ENCODE measurements around the gene BRAF. TPM values are rescaled to one million over a fixed set of nuclear protein-coding genes. Genes with fewer than 3 reads are reported as not detected.
"Not testable (repeated sequence)": the region's sequence is repeated elsewhere in the genome, so short reads cannot be mapped to it uniquely, and the experiment has no call there.

The BRAF gene
- total RNA-seq, 1 donor from 2014 or later: 40.9 TPM

GRCh38 chr7:140769852-140770251 lies 154.9 kb downstream of the BRAF start:
- DNase-seq: no peak
- Mint-ChIP-seq H3K27ac (ENCODE audit: unreplicated experiment) (no peak overlapping the region), H3K27me3 (ENCODE audit: unreplicated experiment) (peaks cover 2% of the 10 kb centered on the region), H3K4me1 (ENCODE audit: low read depth, unreplicated experiment) (peaks cover 3% of the 10 kb centered on the region), H3K9me3 (ENCODE audit: unreplicated experiment) (peaks cover 1% of the 10 kb centered on the region), H3K4me3 (ENCODE audit: unreplicated experiment) (no peak overlapping the region), H3K36me3 (ENCODE audit: unreplicated experiment) (no peaks in the 10 kb centered on the region)
- no peak for TF ChIP-seq CTCF (IDR thresholded peaks at IDR 0.05; ENCODE audit: partially characterized antibody, unreplicated experiment)

- no peak overlapping the region for H3K4me3 Mint-ChIP-seq (ENCODE audit: unreplicated experiment)
- no peaks in the 10 kb centered on the region for H3K27me3 Mint-ChIP-seq (ENCODE audit: unreplicated experiment)
- no peak for TF ChIP-seq CTCF (IDR thresholded peaks at IDR 0.05; ENCODE audit: partially characterized antibody, unreplicated experiment)
- no peak overlapping the region for H3K27ac Mint-ChIP-seq (ENCODE audit: unreplicated experiment)
- peaks cover 1% of the 10 kb centered on the region for H3K9me3 Mint-ChIP-seq (ENCODE audit: unreplicated experiment)
- H3K4me1 Mint-ChIP-seq (ENCODE audit: low read depth, unreplicated experiment): no peaks in the 10 kb centered on the region
- DNase-seq: no peak
- no peaks in the 10 kb centered on the region for H3K36me3 Mint-ChIP-seq (ENCODE audit: unreplicated experiment)
Observed at GRCh38 chr7:140767418-140767817, 157.3 kb downstream of the BRAF start.

GRCh38 chr7:140765441-140765840 lies 159.3 kb downstream of the BRAF start:
- not testable (repeated sequence) for H3K36me3 Mint-ChIP-seq (ENCODE audit: unreplicated experiment); H3K9me3 Mint-ChIP-seq (ENCODE audit: unreplicated experiment); DNase-seq

GRCh38 chr7:140763166-140763565 lies 161.6 kb downstream of the BRAF start:
- not testable (repeated sequence) for H3K4me1 Mint-ChIP-seq (ENCODE audit: low read depth, unreplicated experiment); H3K9me3 Mint-ChIP-seq (ENCODE audit: unreplicated experiment); DNase-seq

More at GRCh38 chr7:140765441-140765840, 159.3 kb downstream of the BRAF start:
- H3K27me3 Mint-ChIP-seq (ENCODE audit: unreplicated experiment); H3K4me1 Mint-ChIP-seq (ENCODE audit: low read depth, unreplicated experiment); H3K4me3 Mint-ChIP-seq (ENCODE audit: unreplicated experiment); H3K27ac Mint-ChIP-seq (ENCODE audit: unreplicated experiment): not testable (repeated sequence)

GRCh38 chr7:140761375-140761774 lies 163.4 kb downstream of the BRAF start:
- not testable (repeated sequence) for H3K27ac Mint-ChIP-seq (ENCODE audit: unreplicated experiment); H3K27me3 Mint-ChIP-seq (ENCODE audit: unreplicated experiment); H3K4me1 Mint-ChIP-seq (ENCODE audit: low read depth, unreplicated experiment); H3K4me3 Mint-ChIP-seq (ENCODE audit: unreplicated experiment); DNase-seq; H3K9me3 Mint-ChIP-seq (ENCODE audit: unreplicated experiment)
- H3K36me3 Mint-ChIP-seq (ENCODE audit: unreplicated experiment): peaks cover 15% of the 10 kb centered on the region

More at GRCh38 chr7:140763166-140763565, 161.6 kb downstream of the BRAF start:
- H3K36me3 Mint-ChIP-seq (ENCODE audit: unreplicated experiment): peaks cover 15% of the 10 kb centered on the region
- not testable (repeated sequence) for H3K27ac Mint-ChIP-seq (ENCODE audit: unreplicated experiment); H3K27me3 Mint-ChIP-seq (ENCODE audit: unreplicated experiment); H3K4me3 Mint-ChIP-seq (ENCODE audit: unreplicated experiment)

- DNase-seq: no peak
- no peak for TF ChIP-seq CTCF (IDR thresholded peaks at IDR 0.05; ENCODE audit: partially characterized antibody, unreplicated experiment)
- Mint-ChIP-seq H3K4me3 (ENCODE audit: unreplicated experiment) (no peak overlapping the region), H3K4me1 (ENCODE audit: low read depth, unreplicated experiment) (no peaks in the 10 kb centered on the region), H3K9me3 (ENCODE audit: unreplicated experiment) (no peaks in the 10 kb centered on the region), H3K27me3 (ENCODE audit: unreplicated experiment) (no peaks in the 10 kb centered on the region), H3K27ac (ENCODE audit: unreplicated experiment) (no peak overlapping the region), H3K36me3 (ENCODE audit: unreplicated experiment) (peaks cover 2% of the 10 kb centered on the region)
Observed at GRCh38 chr7:140754506-140754905, 170.2 kb downstream of the BRAF start.

- Mint-ChIP-seq H3K27ac (ENCODE audit: unreplicated experiment) (no peak overlapping the region), H3K4me3 (ENCODE audit: unreplicated experiment) (no peak overlapping the region), H3K27me3 (ENCODE audit: unreplicated experiment) (no peaks in the 10 kb centered on the region), H3K9me3 (ENCODE audit: unreplicated experiment) (no peaks in the 10 kb centered on the region), H3K4me1 (ENCODE audit: low read depth, unreplicated experiment) (no peaks in the 10 kb centered on the region), H3K36me3 (ENCODE audit: unreplicated experiment) (no peaks in the 10 kb centered on the region)
- TF ChIP-seq CTCF (IDR thresholded peaks at IDR 0.05; ENCODE audit: partially characterized antibody, unreplicated experiment): no peak
- no peak for DNase-seq
Observed at GRCh38 chr7:140752533-140752932, 172.2 kb downstream of the BRAF start.

Measured in glutamatergic neuron (in vitro differentiated cells).